A172 (cell line): ENCODE results near the gene SCARF2. TPM values are rescaled to one million over a fixed set of nuclear protein-coding genes. Genes with fewer than 3 reads are reported as not detected.
"Not testable (repeated sequence)": the region's sequence is repeated elsewhere in the genome, so short reads cannot be mapped to it uniquely, and the experiment has no call there.

Source experiments
- DNase-seq: peaks from one replicate; pipeline ENCODE4 v3.0.0-alpha.2; 2015; ENCODE audit warnings: low spot score
- total RNA-seq: library from RNA; depleted of rRNA; stranded (reverse); fragments of >200 nt; shearing (Covaris generic); gene quantifications from 2 replicates; pipeline ENCODE4 v1.2.3, GENCODE V29; 2014

SCARF2 gene
- total RNA-seq, 1 experiment from 2014 or later, result 46.6 TPM

GRCh38 chr22:20463324-20464095 lies 25.9 kb upstream of the SCARF2 start:
- no peak for DNase-seq

- DNase-seq, result no peak
Observed at GRCh38 chr22:20459862-20460261, 22.2 kb upstream of the SCARF2 start.

- DNase-seq, result no peak
Observed at GRCh38 chr22:20459152-20459542, 21.5 kb upstream of the SCARF2 start.

- DNase-seq, result no peak
Observed at GRCh38 chr22:20458530-20459151, 21.0 kb upstream of the SCARF2 start.

GRCh38 chr22:20457506-20458240 lies 20.0 kb upstream of the SCARF2 start:
- no peak for DNase-seq

DNA sequence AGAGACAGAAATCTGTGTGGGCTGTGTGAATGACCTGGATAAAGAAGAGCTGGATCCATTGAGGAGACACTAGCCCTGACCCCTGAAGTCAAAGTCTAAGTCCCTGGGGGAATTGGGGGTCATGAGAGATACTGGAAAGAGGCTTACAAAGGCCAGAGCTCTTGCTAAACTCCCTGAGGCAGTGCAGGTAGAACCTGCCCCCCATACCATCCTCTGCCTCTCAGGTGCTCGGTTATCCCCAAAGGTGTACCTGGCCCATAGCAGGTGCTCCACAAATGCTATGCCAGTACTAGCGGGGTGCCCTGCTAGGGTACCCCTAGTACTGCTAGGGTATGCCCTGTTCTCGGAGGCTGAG lies 19.1 kb upstream of the SCARF2 start:
- no peak for DNase-seq

GRCh38 chr22:20456064-20456721 lies 18.6 kb upstream of the SCARF2 start:
- peak; percentile 62 for DNase-seq

DNA sequence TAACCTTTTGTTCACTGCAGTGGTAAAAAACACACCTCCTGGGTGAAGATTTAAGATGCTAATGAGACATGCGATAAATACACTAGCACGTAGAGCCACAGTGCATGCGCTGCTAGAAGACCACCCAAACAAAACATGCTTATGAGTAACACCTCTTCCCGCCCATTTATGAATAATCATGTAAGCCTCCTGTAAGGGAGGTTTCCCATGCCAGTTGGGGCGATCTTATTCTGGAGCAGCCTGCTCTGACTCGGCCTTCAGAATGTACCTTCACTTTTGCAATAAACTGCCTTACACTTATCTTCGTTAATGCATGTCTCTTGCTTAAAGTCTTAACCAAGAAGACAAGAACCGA lies 18.1 kb upstream of the SCARF2 start:
- DNase-seq, result no peak

DNA sequence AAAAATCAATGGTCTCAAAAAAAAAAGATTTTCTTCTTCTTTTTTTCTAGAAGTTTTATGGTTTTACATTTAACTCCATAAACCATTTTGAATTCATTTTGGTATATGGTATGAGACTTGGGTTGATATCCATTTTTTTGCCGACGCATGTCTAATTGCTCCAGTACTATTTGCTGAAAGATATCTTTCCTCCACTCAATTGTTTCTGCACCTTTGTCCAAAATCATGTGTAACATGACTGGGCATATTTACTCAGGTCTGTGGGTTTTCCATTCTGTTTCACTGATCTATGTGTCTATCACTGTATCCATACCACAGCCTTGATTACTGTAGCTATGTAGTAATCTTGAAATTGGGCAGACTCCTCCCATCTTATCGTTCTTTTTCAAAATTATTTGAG lies 15.6 kb upstream of the SCARF2 start:
- DNase-seq, result no peak

DNA sequence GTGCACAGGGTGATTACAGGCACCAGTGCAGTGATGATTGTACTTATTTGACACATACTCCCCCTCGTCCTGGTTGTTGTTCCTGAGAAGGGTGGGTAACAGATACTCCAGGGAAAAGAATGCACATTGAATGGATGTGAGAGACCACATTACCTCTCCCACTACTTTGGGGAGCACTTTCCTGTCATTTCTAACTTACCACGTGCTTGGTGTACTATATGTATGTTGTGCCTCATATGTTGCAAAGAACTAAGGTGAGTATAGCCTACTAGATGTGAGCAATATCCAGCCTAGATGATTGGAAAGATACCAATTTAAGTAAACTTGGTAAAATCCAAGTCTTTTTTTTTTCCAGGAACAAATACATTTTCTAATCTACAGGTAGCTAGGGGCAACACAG lies 14.3 kb upstream of the SCARF2 start:
- DNase-seq, result no peak

DNA sequence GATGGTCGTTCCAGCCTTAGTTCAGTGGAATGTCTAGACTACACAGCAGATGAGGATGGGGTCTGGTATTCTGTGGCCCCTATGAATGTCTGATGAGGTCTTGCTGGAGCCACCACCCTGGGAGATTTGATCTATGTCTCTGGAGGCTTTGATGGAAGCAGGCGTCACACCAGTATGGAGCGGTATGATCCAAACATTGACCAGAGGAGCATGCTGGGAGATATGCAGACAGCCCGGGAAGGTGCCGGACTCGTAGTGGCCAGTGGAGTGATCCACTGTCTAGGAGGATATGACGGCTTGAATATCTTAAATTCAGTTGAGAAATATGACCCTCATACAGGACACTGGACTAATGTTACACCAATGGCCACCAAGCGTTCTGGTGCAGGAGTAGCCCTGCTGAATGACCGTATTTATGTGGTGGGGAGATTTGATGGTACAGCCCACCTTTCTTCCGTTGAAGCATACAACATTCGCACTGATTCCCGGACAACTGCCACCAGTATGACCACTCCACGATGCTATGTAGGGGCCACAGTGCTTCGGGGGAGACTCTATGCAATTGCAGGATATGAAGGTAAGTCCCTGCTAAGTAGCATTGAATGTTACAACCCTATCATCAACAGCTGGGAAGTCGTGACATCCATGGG lies 13.6 kb upstream of the SCARF2 start:
- DNase-seq, result not testable (repeated sequence)

DNA sequence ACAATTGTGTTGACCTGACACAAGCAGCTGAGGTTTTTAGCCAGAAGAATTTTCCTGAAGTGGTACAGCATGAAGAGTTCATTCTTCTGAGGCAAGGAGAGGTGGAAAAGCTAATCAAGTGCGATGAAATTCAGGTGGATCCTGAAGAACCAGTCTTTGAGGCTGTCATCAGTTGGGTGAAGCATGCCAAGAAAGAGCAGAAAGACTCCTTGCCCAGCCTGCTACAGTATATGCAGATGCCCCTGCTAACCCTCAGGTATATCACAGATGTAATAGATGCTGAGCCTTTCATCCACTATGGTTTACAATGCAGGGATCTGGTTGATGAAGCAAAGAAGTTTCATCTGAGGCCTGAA lies 12.9 kb upstream of the SCARF2 start:
- DNase-seq, result no peak

DNA sequence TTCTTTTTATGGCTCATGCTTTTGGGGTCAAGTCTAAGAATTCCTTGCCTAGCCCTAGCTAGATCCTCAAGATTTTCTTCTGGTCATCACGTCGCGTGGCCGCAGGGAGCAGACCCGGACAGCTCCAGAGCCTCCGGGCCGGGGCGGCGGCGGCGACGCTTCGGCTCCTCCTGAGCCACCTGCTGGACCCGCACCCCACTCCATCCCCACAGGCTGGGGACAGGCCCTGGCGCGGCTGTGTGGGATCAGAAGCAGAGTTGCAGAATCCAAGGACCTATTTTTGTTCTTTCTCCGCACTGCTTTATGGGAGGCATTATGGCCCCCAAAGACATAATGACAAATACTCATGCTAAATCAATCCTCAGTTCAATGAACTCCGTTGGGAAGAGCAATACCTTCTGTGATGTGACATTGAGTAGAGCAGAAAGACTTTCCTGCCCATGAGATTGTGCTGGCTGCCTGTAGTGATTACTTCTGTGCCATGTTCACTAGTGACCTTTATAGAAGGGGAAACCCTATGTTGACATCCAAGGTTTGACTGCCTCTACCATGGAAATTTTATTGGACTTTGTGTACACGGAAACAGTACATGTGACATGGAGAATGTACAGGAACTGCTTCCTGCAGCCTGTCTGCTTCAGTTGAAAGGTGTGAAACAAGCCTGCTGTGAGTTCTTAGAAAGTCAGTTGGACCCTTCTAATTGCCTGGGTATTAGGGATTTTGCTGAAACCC lies 12.4 kb upstream of the SCARF2 start:
- no peak for DNase-seq

- no peak for DNase-seq
Observed at GRCh38 chr22:20448630-20449029, 11.0 kb upstream of the SCARF2 start.

DNA sequence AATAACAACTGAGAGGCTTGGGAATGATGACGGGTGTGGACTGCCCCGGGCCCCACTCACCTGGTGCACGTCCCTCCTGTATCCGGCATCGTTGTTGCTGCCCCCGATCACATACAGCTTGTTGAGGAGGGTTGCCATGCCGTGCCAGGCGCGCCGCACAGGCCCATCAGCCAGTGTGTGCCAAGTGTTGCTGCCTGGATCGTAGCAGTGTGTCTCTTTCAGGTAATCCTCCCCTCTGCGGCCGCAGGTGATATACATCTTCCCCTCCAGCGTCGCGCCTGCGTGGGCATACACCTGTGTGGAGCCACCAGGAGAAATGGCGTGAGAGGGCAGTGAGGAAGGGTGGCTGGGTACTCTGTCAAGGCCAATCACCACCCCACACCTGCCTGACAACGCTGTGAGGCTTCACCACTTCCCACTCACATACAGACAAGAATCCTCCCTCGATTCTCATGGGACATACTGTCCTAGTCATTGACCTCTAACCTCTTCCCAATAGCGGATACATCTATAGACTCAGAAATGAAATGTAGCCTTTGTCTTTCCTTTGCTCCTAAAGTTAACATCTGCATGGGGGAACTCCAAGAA lies 8.9 kb upstream of the SCARF2 start:
- DNase-seq, result no peak

GRCh38 chr22:20444325-20444724 lies 6.7 kb upstream of the SCARF2 start:
- no peak for DNase-seq

DNA sequence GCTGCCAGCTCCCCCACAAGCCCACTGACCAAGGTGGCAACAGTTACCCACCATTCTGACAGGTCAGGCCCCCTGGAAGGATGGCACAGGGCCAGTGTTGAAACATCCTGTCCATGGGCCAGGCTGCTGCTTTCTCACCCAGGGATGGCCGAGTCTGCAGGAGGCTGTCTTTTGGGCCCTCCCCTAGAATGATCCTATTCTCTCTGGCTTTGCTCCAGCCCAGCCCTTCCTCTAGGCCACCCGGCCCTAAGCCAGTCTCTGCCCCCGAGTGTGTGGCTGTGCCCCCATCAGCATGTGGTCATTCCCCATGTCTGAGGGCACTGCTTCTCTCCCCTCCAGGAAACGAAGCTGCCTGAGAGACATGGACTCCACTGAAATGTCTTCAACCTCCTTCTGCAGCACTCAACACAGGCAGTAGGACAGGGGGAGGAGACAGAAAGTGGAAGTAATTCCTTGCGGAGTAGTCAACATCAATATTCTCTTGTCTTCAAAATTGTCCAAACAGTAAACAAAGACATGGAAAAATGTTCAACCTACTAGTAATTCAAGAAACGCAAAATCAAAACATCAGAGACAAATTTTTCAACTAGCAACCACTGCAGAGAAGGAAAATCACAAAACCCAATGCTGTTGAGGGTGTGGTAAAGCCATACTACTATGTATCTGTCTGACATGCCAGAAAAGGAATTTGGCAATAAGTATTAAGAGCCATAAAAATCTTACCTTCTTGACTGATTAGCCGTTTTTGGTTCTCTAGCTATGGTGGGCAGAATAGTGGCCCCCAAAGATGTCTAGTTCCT lies 5.1 kb upstream of the SCARF2 start:
- no peak for DNase-seq

DNA sequence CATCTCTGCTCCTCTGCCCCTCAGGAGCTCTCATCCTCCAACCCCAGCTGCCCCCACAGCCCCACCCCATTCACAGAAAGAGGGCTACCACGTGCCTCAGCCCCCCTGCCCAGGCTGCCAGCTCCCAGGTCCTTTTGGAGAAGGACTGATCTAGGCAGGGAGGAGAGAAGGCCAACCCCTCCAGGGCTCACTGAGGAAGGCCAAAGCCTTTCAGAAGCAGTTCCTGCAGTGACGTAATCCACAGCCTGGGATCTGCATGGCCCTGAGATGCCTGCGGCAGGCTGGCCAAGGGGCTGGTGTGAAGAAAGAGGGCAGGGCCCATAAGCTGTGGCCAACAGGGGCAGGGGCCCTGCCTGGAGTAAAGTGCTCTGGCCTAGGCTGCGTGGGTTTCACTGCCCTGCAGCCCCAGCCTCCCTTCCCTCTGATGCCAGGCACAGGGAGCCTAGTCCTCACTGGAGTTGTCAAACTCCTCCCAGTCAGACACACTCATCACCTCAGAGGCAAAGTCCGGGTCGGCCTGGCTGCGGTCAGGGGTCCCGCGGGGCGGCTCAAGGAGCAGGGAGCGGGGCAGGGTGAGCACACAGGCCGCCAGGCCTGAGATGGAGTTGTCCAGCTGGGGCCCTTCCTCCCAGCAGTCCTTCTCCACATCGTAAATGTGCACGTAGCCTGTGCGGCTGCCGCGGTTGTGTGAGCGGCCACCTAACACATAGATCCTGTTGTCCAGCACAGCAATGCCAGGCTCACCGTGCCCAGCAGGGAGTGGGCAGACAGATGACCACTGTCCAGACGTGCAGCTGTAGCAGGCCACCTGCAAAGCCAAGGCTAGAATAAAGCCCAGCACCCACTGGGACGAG lies 4.2 kb upstream of the SCARF2 start:
- no peak for DNase-seq
